GM19438 (cell line): ENCODE data around the gene ABCC4.

Source experiments
- ATAC-seq: cut with Tn5 transposase; IDR thresholded peaks from one replicate; pipeline ENCODE4 v1.9.1; 2021; ENCODE audit warnings: low read depth; ENCODE audit not compliant: unreplicated experiment

ABCC4 gene

DNA sequence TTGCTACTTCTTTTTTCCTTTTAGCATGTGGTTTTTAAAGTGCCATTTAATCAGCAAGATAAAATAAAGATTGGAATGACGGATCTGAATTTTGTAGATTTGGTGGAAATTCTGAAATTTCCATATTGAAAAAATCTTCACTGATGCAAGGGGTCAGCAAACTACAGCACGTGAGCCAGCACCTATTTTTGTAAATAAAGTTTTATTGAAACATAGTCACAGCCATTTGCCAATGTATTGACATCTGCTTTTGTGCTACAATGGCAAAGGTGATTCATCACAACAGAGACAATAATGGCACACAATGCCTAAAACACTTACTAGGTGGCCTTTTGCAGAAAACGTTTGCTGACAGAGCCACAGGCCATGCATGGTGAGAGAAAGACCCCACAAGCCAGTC, 226.4 kb downstream of the ABCC4 start:
- ATAC-seq, result no peak

DNA sequence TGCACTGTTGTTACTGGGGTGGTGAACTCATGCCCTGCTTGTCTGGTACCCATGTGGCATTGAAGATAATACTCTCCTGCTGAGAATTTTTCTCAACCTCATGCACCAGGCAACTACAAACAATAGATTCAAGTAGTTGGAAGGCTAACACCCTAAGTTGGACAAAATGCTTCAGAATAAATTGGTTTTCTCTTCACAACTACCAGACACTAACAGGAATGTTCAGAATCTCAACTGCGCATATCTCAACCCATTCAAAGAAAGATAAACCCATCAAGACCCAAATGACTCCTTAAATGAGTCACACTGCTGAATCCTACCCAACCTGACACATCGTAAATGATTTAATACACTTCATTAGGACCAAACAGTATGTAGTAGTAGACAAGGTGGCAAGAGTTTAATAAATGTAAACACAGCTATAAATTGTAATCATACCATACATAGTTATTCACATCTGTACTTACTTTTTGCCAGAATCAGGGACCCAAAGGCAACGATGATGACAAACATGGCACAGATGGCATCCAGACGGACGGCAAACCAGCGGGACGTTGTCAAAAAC, 227.4 kb downstream of the ABCC4 start:
- ATAC-seq, result no peak

DNA sequence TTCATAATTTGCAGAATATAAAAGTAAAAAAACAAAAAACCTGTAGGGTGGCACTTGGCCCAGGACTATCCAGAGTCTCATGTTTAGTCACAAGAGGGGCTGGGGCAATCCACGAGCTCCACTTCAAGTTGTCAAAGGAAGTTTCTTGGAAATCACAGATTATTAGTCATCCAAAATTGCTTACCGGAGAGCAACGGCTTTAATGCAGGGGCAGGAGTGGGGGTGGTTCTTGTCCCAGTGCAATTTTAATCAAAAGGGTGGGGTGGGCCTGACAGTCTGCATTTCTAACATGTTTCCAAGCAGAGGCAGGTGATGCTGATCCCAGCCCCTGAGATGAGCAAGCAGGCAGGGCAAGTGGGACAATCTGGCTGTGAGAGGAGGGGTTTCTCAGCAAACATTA, 233.9 kb downstream of the ABCC4 start:
- ATAC-seq, result no peak

DNA sequence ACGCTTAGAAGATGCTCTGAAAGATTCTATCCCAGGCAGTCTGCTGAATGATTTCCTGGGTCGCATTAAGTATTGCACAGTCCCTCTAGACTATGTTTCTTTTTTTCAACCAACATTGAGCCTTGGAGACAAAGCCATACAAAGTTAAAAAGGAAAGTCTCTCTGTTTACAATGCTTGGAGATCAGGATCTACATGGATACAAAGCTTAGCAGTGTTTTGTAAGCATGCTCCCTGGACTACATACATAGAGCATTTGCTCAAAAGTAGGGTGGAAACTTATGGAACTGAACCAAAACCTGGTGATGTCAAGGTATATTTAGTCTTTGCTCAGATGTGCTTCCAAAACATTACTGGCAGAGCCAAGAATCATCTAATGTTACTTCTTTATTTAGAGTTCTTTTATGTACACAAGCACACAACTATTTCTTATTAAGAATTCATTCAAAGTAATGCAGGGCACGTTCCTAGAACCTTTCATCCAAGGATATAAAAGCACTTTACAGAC, 241.2 kb downstream of the ABCC4 start:
- ATAC-seq, result no peak

- no peak for ATAC-seq
Observed at GRCh38 chr13:95059306-95059705, 241.9 kb downstream of the ABCC4 start.

DNA sequence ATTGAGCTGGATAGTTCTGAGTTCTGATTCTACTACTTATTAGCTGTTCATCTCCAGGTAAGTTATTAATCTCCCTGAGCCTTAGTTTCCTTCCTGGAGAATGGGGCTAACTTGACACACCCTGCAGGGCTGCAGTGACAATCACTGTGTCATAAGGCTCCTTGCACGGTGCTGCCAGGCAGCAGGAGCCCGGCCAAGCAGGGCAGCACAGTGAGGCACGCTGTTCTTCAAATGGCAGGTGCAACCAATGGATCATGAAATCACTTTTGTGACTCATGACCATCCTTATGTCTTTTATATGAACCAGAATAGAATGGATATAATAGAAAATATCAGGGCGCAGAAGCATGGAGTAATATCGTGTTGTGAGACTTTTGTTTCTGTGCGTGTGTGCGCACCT, 242.6 kb downstream of the ABCC4 start:
- ATAC-seq, result no peak

DNA sequence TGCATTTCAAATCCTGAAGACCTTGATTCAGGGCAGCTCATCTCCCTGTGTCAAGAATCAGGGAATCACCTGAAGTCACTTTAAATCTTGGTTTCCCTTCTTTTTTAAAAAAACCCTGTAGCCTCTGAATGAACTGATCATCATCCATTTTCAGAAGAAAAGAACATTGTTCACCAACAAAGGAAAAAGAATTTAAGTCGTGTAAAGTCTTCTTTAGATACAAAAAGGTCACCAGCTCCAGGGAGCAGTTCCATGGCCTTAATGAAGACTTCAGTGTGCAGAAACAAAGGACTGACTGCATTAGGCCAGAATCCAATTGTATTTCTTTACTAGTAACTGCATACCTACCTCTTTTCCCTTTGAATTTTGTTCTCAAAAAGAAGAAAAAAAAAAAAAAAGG, 245.0 kb downstream of the ABCC4 start:
- no peak for ATAC-seq

- ATAC-seq, result no peak
Observed at GRCh38 chr13:95050800-95051615, 250.2 kb downstream of the ABCC4 start.

- no peak for ATAC-seq
Observed at GRCh38 chr13:95049772-95050171, 251.5 kb downstream of the ABCC4 start.

DNA sequence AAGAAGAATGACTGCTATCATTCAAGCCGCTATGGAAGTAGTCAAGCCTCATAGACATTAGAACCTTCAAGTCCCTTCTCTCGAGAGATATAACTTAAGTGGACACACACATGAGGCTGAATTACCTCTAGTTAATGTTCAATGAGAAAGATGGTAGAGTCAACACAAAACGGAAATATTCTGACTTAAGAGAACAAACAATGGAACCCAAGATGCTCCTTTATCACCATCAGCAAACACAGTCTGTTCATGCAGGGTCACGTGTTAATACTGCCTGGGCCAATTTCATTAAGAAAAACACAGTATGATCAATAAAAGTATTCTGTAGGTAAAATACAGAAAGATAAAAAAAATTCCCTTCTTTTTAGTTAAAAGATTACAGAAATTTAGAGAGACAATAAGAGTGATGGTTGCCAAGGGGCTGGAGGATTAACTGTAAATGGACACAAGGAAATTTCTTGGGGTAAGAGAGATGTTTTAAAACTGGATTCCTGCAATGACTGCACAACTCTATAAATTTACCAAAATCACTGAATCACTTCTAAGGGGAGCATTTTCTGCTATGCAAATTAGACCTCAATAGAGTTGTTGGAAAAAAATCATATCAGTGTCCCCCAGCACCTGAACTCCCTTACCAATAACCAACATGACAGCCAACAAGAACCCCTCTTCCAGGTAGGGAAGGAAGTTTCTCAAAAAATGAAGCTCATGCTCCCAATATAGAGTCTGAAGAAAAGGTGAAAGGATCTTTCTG, 256.6 kb downstream of the ABCC4 start:
- no peak for ATAC-seq

GRCh38 chr13:95039415-95039814, 261.8 kb downstream of the ABCC4 start:
- no peak for ATAC-seq

DNA sequence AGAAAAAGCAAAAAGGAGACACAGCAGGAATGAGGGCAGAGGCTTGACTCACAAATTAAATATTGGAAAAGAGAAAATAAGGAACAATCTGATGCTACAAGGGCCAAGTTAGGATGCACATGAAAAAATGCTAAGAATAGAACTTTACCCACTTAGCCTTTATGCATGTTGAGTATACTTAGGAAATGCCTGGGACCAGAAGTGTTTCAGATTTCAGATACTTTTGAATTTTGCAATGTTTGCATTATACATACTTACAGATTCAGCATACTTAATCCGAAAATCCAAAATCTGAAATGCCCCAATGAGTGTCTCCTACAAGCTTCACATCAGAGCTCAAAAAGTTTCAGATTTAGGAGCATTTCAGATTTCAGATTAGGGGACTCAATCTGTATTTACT, 262.3 kb downstream of the ABCC4 start:
- no peak for ATAC-seq

- no peak for ATAC-seq
Observed at GRCh38 chr13:95035311-95036109, 265.7 kb downstream of the ABCC4 start.

DNA sequence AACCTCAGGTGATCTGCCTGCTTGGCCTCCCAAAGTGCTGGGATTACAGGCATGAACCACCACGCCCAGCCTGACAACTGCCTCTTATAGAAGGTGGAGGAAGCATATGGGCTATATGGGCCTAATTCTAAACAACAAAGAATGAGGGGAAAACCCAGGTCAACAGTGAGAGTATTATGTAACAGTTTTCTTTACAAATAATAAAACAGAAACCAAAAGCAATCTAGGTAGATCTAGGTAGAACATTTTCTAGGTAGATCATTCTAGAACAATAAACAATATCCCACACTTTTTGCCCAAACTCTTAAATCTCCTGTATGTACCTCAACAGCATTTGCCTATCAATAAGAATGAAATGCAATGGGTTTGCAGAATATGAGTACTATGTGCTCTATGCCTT, 267.4 kb downstream of the ABCC4 start:
- ATAC-seq, result no peak

DNA sequence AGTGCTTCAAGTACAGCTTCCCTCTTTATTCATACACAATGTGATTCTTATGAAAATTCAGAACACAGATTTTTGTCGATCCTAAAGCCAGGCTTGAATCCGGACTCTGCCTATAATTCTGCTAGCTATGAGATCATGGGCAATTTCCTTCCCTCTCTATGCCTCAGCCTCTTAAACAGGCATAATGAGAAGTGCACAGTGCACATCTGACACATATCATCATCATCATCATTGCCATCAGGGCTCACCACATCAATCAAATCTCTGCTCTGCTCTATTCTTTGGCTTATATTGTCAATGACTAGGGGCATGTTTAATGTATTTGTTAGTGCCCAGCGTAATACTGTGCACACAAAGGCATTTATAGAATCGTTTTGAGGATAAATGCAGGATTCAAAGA, 269.1 kb downstream of the ABCC4 start:
- ATAC-seq, result no peak

DNA sequence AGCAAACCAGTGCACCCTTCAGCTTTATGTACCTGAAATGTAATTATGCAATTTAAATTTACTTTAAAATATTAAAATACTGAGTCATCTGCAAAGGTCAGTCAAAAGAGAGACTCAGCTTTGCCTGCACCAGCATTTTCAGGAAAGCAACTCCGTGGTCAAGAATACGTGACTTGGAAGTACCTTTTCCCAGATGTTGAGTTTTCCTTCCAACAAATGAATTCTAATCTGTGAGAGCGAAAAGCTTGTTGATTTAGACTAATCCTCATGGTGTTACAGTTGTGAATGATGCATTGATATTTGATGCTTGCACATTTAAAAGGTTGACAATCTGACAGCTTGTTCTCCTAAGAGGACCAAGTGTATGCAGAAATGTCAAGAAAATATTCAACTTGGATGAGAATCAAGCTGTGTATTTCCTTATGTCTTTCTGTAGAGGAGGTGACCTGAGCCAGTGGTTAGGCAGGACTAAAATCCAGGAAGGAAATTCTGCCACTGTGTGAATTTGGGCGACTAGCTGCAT, 270.4 kb downstream of the ABCC4 start:
- ATAC-seq, result no peak

DNA sequence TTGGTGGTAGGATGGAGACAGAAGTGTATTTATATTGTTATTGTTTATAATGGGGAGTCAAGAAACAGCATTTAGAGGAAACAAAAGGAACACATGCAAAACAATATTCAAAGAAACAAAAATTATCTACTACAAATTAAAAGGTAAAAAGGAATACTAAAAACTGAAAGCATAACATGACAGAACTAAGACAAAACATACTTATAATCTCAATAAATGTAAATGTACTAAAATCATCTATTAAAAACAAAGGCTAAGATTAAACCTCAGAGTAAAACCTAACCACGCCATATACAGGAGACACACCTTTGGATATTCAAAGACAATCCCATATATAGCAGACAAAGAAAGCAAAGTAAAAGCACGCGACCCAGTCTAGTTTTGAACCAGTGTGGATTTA, 273.6 kb downstream of the ABCC4 start:
- no peak for ATAC-seq

GRCh38 chr13:95025116-95025515, 276.1 kb downstream of the ABCC4 start:
- no peak for ATAC-seq

- no peak for ATAC-seq
Observed at GRCh38 chr13:95023405-95023804, 277.8 kb downstream of the ABCC4 start.

- ATAC-seq, result no peak
Observed at GRCh38 chr13:95020298-95020987, 280.8 kb downstream of the ABCC4 start.
